HG03060 (cell line): ENCODE results near the gene LRRC53.

Experiments used
- ATAC-seq: cut with Tn5 transposase; IDR thresholded peaks from one replicate; pipeline ENCODE4 v1.9.1; 2021; ENCODE audit warnings: low read depth, moderate number of reproducible peaks; ENCODE audit not compliant: unreplicated experiment

Gene LRRC53, protein sequence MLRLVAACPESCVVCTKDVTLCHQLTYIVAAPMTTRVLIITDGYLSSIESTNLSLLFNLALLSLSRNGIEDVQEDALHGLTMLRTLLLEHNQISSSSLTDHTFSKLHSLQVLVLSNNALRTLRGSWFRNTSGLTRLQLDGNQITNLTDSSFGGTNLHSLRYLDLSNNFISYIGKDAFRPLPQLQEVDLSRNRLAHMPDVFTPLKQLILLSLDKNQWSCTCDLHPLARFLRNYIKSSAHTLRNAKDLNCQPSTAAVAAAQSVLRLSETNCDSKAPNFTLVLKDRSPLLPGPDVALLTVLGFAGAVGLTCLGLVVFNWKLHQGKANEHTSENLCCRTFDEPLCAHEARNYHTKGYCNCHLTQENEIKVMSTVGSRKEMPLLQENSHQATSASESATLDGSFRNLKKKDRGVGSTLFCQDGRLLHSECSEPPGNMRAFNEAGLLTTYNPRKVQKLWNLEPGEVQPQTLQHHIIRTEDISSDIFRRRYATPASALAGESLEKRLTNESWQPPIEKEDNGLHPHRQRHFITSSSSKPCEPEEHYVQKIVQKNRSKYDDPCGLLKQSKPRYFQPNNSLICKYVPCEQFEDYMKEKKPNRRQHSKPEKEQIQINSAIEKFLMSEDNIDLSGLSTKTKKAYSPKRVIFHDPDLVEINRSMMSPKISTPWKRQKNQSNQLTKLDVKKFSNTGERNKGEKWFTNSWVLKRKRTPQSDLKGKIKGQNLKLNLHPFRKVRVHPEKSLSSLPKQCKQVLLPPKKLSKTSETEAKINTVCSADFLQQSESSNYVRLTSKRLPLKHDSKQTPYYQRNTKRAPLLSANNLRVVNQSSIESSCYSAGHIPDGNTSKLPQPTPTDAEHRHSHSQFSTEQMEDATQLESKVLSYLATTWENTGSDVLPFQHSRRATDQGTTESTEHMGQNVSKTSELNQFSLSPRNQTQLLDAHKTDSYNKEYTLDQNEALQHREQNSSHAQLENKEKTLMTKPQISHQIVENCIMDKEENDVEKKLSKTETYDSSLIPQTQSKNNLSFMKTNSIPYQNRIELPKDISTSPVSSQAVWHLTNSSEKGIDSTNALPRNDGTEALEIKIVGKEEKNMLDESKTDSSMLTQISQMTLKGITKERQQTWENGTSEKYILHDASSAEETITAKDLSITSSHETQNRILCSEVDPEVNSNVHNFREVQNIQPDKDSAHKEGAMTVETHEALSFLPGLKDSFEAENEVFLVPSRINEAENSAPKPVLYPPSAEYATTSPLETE

DNA sequence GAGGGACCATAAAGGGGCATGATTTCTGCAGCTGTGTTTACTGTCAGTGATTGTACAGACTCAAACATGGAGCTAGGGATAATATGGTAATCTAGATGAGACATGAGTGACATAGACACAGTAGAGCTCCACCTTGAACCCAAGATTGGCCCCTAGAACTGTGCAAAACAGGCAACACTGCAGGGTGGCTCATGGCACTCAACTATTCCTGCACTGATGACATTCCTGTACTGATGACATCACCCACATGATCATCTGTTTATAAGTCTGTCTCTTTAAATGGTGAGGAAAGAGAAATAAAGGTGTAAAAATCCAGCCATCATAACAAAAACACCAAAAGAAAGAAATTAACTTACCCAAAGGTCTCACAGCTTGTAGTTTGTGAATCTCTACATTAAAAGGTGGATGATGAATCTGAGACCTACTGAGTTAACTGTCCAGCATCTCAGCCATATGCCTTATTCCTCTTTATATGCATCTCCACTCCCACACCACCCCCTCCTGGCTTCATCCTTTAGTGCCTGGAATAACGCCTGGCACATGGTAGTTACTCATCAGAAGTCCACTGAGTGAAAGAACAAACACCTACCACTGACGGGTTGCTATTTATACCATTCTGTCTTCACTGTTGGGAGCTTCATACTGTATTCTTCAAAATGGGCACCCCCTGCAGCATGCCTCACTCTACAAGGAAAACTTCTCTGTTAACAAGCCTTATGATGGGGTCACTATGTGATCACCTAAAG is at the start of gene LRRC53:
LRRC53 (minus strand) TSS at position 442 of the 746 bp plus-strand sequence. CDS start 29,262 bp downstream, outside the sequence.
- ATAC-seq = no peak

DNA sequence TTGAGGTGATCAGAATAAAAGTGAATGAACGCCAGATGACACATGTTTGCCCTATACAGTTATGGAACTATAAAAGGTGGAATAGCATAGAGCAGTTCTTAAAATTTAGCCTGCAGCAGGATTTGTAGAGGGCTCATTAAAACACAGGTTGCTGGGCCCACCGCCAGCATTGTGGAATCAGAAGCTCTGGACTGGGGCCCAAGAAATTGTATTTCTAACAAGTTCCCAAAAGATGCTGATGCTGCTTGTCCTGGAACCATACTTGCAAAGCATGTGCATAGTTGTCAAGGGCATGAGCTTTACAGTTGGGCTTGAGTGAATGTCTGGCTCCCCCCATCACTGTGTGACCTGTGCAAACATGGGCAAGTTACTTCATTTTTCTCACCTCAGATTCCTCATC is 37.5 kb upstream of the LRRC53 start:
- ATAC-seq = no peak

DNA sequence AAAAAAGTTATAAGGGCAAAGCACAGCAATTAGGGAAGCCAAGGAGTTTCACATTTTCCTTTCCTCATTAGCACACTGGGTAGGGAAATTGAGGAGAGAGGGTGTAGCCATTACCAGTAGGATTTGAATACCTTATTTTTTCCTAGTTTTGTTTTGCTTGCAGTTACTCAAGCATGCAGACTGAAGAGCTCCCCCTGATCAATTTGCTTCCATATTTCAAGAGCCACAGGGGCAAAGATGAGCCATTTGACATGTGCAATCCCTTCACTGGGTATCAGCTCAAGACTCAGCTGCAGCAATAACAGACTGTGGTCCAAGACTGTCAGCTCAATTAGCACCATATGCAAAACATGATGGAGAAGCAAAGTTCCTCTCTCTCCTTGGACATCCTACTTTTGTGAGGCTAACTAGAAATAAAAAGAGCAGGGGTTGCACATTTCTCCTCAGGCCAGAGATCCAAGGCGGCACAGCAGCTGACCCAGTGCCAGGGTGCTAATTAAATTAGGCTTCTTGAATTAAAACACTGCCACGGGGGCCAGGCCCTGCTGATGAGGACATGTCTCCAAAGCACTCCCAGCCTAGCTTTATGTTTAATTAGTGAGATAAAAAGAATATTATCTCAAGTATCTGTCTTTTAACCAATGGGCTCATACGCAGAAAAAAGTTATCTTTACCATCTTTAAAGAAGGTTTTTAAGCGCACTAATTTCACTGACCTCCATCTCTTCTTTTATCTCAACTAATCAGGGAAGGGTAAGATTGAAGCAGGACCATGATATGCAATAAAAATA is 36.7 kb upstream of the LRRC53 start:
- ATAC-seq = no peak

DNA sequence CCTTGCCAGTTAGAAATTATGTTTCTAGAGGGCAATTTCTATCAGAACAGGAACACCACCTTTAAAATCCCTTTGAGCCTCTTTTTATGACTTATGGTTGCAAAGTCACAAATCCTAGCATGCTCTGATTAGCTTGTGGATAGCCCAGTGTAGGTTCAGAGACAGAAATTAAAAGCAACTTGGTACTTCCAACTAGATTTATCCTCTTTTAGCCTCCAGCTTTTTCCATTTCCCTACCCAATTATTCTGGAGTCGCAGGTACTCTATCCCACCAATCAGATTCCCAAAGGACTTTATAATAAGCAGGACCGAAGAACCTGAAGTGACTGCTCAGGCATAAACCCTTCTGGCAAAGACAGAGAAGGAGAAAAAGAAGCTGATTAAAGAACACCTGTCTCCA is 33.4 kb upstream of the LRRC53 start:
- no peak for ATAC-seq

DNA sequence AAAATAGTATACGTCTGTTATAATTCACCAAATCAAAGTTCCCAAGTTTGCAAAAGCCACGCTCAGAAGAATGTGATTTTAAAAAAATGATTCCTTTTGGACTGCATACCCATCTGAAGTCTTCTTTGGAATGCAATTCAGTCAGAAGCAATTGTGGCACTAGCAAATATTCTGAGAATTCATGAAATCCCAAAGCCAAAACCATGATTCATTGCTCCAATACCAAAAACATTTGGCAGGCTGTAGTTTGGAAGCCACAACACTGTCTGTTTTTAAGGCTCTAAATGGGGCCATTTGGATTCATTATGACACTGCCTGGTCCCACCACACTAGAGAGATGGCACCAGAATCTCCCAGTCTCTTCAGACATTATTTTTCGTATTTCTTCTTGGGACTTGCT is 21.8 kb upstream of the LRRC53 start:
- ATAC-seq = no peak

DNA sequence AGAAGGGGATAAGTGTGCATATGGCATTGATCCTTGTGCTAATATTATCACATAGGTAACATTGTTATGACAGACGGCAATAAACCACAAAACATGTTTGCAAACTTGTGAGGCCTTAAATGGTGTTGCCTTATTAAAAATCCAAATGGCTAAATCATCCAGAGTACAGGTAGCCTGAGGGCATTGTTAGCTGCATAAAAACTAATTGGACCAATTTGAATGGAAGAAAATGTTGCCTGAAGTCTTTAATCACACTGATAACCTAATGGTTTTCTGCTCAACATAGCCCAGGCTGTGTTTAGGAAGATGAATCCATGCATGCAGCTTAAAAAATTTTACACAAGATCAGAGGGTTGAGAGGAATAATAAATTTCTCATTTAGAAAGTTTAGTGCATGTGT is 19.4 kb upstream of the LRRC53 start:
- no peak for ATAC-seq

DNA sequence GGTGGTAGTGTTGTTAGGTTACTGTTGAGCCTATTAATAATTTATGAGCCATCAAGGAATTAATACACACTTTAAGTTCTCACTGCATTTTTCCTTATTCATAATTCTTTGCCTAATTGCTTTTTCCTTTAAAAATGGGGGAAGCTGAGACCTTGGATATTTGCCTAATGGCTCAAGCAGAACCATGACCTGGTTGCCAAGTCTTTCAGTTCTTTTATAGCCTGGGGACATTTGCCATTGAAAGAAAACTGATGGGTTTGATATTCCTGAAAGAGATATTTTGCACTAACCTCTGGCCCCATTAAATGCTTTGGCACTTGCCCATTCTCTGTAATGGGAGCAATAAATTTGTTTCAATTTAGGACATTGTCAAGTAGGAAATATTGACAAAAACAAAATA is 18.5 kb upstream of the LRRC53 start:
- no peak for ATAC-seq

DNA sequence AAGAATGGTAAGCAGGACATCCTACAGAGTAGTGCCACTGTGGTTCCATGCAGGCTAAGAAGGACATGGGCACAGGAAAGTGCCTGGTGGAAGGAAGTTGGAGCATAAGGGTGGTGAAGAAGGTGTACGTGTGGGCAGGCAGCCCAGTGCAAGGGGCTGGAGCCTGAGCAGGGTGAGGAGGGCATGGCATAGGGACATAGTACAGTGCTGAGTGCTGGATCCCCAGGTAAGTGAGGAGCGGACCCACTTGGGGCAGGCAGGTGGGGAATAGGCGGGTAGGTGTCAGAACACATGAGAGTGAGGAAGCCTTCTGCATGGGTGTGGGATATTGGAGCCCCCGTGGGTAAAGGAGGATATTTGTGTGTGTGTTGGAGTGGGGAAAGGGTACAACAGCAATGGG is 15.7 kb upstream of the LRRC53 start:
- no peak for ATAC-seq

DNA sequence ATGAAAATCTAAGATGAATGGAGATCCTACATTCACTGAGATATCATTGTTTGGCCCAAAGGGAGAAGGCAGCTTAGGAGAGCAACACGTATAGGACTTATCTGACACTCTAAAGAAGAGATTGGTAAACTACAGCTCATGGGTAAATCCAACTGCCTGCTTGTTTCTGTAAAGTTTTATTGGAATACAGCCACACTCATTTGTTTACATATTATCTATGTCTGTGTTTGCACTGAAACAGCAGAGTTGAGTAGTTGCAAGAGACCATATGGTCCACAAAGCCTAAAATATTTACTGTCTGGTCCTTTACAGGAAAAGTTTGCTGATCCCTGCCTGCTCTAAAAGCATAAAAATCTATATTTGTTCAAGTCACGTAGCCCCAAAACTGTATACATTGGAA is 14.3 kb upstream of the LRRC53 start:
- ATAC-seq = no peak

DNA sequence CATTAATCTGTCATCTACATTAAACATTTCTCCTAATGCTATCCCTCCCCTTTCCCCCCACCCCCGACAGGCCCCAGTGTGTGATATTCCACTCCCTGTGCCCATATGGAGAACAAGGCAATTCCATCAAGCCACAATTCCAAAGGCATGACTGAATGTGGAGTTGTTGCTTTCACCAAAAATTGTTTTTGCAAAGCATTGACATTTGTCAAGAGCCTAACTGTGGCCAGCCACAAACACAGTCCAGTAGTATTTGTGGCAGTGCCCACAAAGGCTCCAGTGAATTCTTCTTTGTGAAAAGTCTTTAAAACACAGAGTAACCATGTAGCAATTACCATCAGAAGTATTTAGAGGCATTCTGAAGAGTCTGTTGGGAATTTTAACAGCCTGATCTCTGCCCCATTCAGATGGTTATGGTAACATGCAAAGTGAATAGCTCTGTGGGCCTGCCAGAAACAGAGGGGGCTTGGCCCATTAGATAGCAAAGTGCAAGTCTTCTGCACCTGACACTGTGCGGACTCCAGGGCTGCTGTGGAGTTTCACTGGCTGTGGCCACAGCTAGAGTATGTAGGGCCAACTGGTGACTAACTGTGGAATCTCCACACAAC is 11.6 kb upstream of the LRRC53 start:
- no peak for ATAC-seq

DNA sequence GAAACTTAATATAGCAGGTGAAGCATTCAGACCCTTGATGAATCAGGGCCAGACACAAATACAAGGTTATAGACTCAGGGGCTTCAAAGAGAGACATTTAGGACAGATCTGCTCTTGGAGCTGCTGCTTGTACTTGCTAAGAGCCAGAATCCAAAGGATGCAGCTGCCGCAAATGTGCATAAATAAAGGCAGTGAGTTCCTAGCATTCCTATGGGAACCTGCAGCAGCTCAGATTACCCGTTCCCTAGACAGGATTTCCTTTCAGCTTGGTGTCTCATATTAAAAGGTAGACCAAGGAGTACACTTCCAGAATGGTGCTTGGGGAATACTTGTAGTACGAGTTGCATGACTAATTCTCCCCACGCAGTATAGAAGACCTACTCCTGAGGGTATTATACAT is 9.7 kb upstream of the LRRC53 start:
- ATAC-seq = no peak

DNA sequence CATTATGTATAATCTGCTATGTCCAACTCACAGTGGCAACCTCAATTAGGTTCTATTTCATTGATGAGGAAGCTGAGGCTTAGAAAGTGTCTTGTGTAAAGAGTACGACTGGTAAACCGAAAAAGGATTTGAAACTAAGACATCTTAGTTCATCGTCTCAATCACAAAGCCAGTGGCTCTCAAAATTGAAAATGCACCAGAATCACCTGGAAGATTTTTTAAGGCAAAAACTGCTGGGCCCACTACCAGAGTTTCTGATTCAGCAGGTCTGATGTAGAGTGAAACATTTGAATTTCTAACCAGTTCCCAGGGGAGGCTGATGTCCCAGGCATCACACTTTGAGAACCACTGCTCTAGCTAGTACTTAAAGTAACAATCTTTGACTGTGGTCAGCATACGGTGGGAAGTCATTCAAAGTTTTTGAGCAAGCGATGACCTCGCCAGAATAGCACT is 5.2 kb upstream of the LRRC53 start:
- ATAC-seq = no peak

DNA sequence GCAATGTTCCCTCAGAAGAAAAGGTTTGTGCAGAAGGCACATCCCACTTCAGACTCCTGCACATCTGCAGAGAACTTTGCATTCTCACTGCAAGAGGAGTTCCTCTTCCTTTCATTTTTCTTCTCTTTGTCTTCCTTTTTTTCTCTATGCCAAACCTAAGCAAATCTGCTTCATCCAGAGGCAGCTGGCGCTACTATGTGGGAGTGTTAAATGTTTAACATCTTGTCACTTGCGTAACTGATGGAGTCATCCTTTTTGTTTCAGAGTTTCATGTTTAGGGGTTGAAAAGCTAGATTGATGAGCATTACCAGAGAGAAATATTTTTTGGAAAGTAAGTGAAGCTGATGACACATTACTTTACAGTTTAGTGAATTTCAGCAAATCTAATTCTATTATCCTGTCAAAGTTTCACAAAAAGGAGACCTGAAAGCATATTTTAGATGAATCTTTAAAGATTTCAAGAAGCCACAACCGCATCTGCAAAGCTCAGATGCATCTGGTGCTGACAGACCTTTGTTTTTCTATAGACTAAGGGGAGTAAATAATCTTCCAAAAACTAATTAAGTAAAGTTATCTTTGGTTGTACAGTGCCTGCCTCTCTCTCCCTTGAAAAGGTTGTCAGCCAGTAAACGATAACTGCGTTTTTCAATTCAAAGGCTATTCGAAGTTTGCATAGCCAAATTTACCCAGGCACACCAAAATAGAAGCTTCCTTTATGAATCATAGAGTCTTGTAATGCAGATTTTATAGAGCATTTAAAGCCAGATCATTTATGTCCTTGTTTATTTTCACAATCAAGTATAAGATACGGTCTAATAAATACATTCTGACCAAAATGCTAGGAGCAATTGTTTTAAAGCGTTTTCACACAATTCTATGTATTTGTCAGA is 1.2 kb upstream of the LRRC53 start:
- ATAC-seq = no peak

DNA sequence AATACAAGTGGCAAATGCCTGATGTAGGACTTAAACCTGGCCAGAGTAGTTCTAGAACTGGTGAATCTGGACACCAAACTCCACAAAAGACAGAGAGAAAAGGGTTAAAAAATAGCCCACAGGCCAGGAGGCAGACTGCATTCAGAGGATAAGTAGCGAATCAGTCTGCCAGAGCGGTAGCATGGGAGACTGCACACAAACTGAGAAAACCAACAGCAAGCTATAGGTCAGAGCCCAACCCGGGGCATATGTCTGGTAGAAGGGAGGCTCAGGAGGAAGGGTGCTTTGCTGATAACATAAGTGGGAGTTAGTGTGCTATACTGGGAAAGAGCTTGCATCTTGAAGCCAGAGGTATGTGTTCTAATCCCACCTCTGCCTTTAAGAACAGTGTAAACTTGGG is 4.0 kb downstream of the LRRC53 start:
- no peak for ATAC-seq

DNA sequence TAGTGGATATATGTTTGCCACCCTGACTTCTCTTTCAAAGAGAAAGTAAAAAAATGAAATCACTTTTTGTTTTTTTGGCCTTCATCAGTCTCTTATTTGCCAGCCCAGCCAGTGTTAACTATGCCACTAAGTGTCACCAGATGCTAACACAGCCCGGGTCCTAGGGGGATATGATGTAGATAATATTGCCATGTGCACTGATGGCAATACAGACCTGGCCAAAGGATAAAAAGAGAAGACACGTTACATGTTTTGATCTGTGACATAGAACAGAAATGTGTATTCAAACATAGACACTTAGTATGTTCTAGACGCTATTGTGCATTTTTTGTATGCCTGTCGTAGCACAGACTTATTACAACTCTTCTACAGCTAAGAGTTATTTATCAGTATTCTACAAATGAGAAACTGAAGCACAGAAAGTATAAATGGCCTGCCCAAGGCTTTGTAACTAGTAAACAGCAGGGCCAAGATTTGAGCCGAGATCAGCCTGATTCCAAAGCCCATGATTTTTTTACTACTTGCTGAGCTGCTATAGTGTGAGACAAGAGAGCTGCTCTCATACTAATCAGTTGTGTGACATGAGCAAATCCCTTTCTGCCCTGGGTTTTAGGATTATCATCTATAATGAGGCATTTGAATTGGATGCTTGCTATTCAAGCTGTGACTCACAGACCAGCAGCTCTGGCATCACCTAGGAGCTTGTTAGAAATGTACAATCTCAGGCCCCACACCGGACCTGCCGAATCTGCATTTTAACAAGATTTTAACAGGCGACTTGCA is 6.3 kb downstream of the LRRC53 start:
- no peak for ATAC-seq

DNA sequence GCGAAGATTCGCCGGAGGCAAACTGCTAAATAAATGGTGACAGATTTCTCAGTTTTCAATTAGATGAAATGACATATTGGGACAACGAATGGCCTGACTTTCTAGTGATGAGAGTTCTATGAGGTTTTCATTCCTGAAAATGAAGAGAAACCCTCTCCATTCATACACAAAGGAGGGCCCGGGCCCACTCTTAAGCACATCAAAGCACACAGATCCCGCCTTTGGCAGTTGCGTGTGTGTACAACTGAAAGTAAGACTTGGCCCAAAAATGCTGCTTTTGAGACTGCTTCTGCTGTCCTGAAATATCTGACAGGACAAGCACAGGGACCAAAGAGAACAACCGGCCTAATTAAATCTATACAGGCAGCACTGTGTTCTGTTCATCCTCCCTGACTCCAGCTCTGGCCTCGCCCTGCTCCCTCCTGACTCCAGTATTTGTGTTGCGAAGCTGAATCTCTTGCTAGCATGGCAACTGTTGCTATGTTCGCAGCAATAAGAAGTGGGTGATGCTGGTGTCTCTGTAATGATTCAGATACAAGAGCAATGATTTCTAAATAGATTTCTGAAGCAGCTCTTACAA is 7.4 kb downstream of the LRRC53 start:
- ATAC-seq = no peak
